KMS-11 (cell line): Measurements from ENCODE around the gene HOXB2.

ENCODE experiments used
- H2AFZ ChIP-seq: fragments of 200-600 bp; sonication (generic); 2 replicates; pipeline ENCODE4 v1.6.1; 2016; ENCODE audit warnings: antibody characterized with exemption, mixed run types, low read depth
- H3K27ac ChIP-seq: fragments of 200-600 bp; sonication (generic); 2 replicates; pipeline ENCODE4 v1.6.1; 2016; ENCODE audit warnings: mild to moderate bottlenecking, mixed run types
- H3K27me3 ChIP-seq: fragments of 200-600 bp; sonication (generic); 2 replicates; pipeline ENCODE4 v1.6.1; 2017; ENCODE audit warnings: mild to moderate bottlenecking, low read depth, mixed run types, moderate library complexity; ENCODE audit not compliant: insufficient read depth
- H3K36me3 ChIP-seq: fragments of 200-600 bp; sonication (generic); 2 replicates; pipeline ENCODE4 v1.6.1; 2017; ENCODE audit warnings: mild to moderate bottlenecking, mixed run types; ENCODE audit not compliant: insufficient read depth
- H3K4me1 ChIP-seq: fragments of 200-600 bp; sonication (generic); 2 replicates; pipeline ENCODE4 v1.6.1; 2016; ENCODE audit warnings: mild to moderate bottlenecking, low read depth, mixed run types; ENCODE audit not compliant: poor library complexity, severe bottlenecking
- H3K4me2 ChIP-seq: fragments of 200-600 bp; sonication (generic); 2 replicates; pipeline ENCODE4 v1.7.0; 2016; ENCODE audit warnings: mild to moderate bottlenecking, mixed run types
- H3K4me3 ChIP-seq: fragments of 200-600 bp; sonication (generic); IDR thresholded peaks from 2 replicates; pipeline ENCODE4 v1.6.1; 2017; ENCODE audit warnings: low read depth, low read length, mixed read lengths; ENCODE audit not compliant: insufficient read depth
- H3K79me2 ChIP-seq: fragments of 200-600 bp; sonication (generic); 2 replicates; pipeline ENCODE4 v1.6.1; 2016; ENCODE audit warnings: low read depth, mixed run types; ENCODE audit not compliant: insufficient read depth
- H3K9ac ChIP-seq: fragments of 200-600 bp; sonication (generic); 2 replicates; pipeline ENCODE4 v1.6.1; 2016; ENCODE audit warnings: mild to moderate bottlenecking, mixed run types
- H4K20me1 ChIP-seq: fragments of 200-600 bp; sonication (generic); 2 replicates; pipeline ENCODE4 v1.6.1; 2016; ENCODE audit warnings: mild to moderate bottlenecking, mixed run types; ENCODE audit not compliant: insufficient read depth
- CTCF ChIP-seq: fragments of 200-600 bp; sonication (generic); conservative IDR thresholded peaks from 2 replicates; pipeline ENCODE4 v1.6.1; 2017; ENCODE audit warnings: low read depth, mild to moderate bottlenecking, antibody characterized with exemption, low read length, moderate library complexity, mixed read lengths

Gene HOXB2

GRCh38 chr17:48532261-48532660, 12.6 kb downstream of the HOXB2 start:
- Histone ChIP-seq H3K79me2 (no peaks in the 10 kb centered on the region), H3K4me1 (no peaks in the 10 kb centered on the region), H3K27me3 (no peaks in the 10 kb centered on the region), H3K4me2 (no peak overlapping the region), H4K20me1 (no peaks in the 10 kb centered on the region), H2AFZ (no peak overlapping the region), H3K4me3 (no peak overlapping the region), H3K27ac (no peak overlapping the region), H3K36me3 (no peaks in the 10 kb centered on the region), H3K9ac (no peak overlapping the region)
- no peak for TF ChIP-seq CTCF

GRCh38 chr17:48530887-48531272, 14.0 kb downstream of the HOXB2 start, which contains the start of gene HOXB1:
Gene HOXB1 (minus strand): TSS chr17:48531011. CDS start chr17:48530904, 107 bp downstream.
- H3K4me1 ChIP-seq, result no peaks in the 10 kb centered on the region
- no peak within 1 kb of the TSS for H3K4me2 ChIP-seq
- H4K20me1 ChIP-seq, result no peaks in the 10 kb centered on the region
- H3K27ac ChIP-seq, result no peak within 1 kb of the TSS
- H3K27me3 ChIP-seq, result no peaks in the 10 kb centered on the region
- no peak within 1 kb of the TSS for H3K4me3 ChIP-seq
- no peaks in the 10 kb centered on the region for H3K36me3 ChIP-seq
- no peak within 1 kb of the TSS for H2AFZ ChIP-seq
- H3K9ac ChIP-seq, result no peak within 1 kb of the TSS
- no peaks in the 10 kb centered on the region for H3K79me2 ChIP-seq
- TF ChIP-seq CTCF, result no peak

GRCh38 chr17:48530208-48530886, 14.6 kb downstream of the HOXB2 start:
- no peak overlapping the region for H3K4me2 ChIP-seq
- H3K27me3 ChIP-seq, result no peaks in the 10 kb centered on the region

GRCh38 chr17:48529683-48530009, 15.3 kb downstream of the HOXB2 start:
- Histone ChIP-seq H3K36me3 (no peaks in the 10 kb centered on the region), H3K9ac (no peak overlapping the region), H3K27me3 (no peaks in the 10 kb centered on the region)

More at GRCh38 chr17:48530208-48530886, 14.6 kb downstream of the HOXB2 start:
- no peak for TF ChIP-seq CTCF
- Histone ChIP-seq H3K36me3 (no peaks in the 10 kb centered on the region), H4K20me1 (no peaks in the 10 kb centered on the region), H3K4me1 (no peaks in the 10 kb centered on the region), H3K79me2 (no peaks in the 10 kb centered on the region), H3K27ac (no peak overlapping the region), H3K4me3 (no peak overlapping the region), H3K9ac (no peak overlapping the region), H2AFZ (no peak overlapping the region)

More at GRCh38 chr17:48529683-48530009, 15.3 kb downstream of the HOXB2 start:
- Histone ChIP-seq H3K4me1 (no peaks in the 10 kb centered on the region), H2AFZ (no peak overlapping the region), H3K4me3 (no peak overlapping the region), H4K20me1 (no peaks in the 10 kb centered on the region), H3K79me2 (no peaks in the 10 kb centered on the region), H3K4me2 (no peak overlapping the region), H3K27ac (no peak overlapping the region)
- no peak for TF ChIP-seq CTCF
